Lung microvascular endothelial cell (primary cell): ENCODE measurements around the gene SOX11. TPM values are rescaled to one million over a fixed set of nuclear protein-coding genes. Genes with fewer than 3 reads are reported as not detected.
"Not testable (repeated sequence)": the region's sequence is repeated elsewhere in the genome, so short reads cannot be mapped to it uniquely, and the experiment has no call there.

ENCODE experiments used
- DNase-seq, 2 donors: peaks; one replicate each; pipeline versions ENCODE4 v3.0.0 to v3.0.0-alpha.2; 2010; ENCODE audit warnings: low read depth in 2 of 2
- total RNA-seq: library from RNA; depleted of rRNA; stranded (reverse); fragments of >200 nt; gene quantifications from 2 replicates; pipeline ENCODE4 v1.2.1, GENCODE V29; 2014

SOX11 gene
- not detected in 2 replicates for total RNA-seq

DNA sequence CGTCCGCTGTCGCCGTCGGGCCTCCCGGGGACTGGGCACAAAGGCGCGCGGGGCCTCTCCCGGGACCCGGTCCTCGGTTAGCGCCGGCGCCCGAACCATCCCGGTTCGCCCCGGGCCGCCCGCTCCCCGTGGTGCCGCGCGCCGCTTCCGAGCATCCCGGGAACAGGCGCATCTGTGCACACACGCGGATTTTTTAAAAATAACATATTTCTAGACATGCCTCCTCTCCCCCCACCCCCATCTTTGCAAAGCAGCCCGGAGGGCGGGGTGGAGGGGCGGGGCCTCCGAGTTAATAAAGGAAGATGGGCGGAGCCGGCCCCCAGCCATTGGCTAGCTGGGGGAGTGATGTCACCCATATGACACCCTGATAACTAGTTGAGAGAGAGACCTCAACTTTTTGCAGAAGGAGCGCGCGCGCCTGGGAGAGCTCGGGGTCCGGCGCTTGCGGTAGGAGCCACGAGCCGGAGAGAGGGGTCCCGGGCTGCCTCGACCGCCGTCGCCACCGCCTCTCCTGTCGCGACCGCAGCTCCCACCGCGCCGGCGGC is at the start of gene SOX11:
Gene SOX11 (plus strand): TSS at position 400 of the 545 bp plus-strand sequence. CDS start 338 bp downstream, outside the sequence.
- no peak for DNase-seq

DNA sequence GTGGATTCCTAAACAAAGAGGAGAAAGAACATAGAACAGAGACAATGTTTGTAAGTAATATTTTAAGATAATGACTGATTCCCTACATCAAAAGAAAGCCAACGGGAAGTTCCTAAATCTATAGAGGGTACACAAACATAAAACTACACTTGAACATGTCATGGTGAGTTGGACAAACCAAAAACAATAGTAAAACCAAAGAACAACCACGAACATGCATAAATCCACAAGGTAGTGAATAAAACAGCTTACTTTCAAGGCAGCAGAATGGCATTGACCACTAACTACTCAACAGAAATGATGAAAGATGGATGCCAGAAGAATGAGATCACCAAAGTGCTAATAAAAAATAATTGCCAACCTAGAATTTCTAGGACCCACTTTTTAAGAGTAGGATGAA is 39.5 kb upstream of the SOX11 start:
- not testable (repeated sequence) for DNase-seq

DNA sequence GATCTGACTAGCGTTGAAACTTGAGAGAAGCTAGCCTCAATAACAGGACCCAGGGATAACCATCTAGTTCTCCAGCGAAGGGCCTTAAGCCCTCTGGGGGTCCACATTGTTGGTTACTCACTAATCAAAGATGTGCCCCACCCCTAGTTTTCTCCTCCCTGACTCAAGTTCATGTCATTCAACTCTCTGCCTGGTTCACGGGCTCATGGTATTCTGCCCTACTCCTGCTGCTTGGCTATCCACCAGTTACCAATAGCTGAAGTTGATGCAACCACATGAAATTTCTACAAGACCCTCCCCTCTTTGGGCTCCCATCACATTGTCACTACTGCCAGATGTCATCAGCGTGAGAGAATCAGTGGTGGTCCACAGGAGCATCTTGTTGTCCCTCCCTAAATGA is 38.4 kb upstream of the SOX11 start:
- not testable (repeated sequence) for DNase-seq

GRCh38 chr2:5657231-5657630 is 35.0 kb upstream of the SOX11 start:
- no peak for DNase-seq

DNA sequence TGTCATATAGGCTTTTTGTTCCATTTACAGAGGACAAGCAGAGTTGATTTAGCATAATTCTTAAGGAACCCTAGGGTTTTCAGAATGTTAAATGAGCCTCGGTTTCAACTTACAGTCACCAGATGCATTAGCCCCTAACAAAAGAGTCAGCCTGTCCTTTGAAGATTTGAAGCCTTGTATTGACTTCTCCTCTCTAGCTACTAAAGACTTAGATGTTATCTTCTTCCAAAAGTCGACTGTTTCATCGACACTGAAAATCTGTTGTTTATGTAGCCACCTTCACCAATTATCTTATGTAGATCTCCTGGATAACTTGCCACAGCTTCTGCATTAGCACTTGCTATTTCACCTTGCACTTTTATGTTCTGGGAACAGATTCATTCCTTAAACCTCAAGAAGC is 31.6 kb upstream of the SOX11 start:
- no peak for DNase-seq

DNA sequence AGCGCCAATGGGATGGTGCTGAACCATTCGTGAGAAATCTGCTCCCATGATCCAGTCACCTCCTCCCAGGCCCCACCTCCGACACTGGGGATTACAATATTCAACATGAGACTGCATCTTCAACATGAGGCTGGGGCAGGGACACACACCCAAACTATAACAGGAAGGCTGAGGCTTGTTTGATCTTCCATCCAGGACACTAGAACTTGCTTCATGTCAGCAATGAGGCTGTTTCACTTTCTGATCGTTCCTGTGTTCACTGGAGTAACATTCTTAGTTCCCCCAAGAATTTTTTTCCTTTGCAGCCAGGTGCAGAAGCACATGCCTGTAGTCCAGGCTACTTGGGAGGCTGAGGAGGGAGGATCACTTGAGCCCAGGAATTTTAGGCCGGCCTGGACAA is 30.8 kb upstream of the SOX11 start:
- no peak for DNase-seq

- DNase-seq, result no peak
These were observed 27.9 kb upstream of the SOX11 start for GRCh38 chr2:5664278-5664681.

- no peak for DNase-seq
These were observed 27.1 kb upstream of the SOX11 start for GRCh38 chr2:5665066-5665465.

DNA sequence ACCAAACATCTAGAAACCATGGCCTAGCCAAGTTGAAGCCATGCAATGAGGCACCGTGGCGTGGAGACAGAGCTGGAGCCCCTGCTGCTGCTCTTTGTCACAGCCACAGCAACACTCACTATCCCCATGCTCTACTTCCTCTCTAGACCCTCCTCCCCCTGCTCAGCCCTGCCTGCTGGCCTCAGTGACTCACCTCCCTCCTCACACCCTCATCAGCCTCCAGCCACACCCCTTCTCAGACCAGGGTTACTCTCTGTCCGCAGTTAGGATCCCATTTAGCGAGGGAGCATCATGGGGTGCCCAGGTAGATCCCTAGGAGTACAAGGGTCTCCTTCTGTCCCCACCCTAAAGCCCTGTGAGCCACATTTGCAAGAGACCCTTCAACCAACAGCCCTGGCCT is 25.4 kb upstream of the SOX11 start:
- DNase-seq, result no peak

GRCh38 chr2:5667655-5668054 is 24.5 kb upstream of the SOX11 start:
- DNase-seq, result not testable (repeated sequence)

GRCh38 chr2:5668682-5669250 is 23.4 kb upstream of the SOX11 start:
- no peak for DNase-seq

DNA sequence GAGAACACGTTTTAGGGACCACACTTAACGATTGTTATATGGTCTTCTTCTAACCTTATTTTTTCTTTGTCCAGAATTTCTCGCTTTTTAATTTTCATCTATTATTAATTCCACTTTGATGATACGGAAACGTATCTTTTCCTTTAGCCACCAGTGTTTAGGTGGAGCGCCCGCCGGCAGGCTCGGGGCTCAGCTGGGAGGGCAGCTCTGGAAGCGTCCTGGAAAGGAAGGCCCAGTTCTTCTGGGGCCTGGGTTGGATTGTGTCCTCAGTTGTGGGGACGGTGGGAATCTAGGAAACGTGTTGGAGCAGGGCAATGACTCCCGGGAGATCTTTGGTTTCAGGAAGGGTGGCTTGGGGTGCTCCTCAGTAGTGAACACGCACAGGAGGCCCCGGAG is 19.4 kb upstream of the SOX11 start:
- DNase-seq, result no peak

GRCh38 chr2:5673145-5674025 is 18.8 kb upstream of the SOX11 start:
- DNase-seq, result no peak

GRCh38 chr2:5674026-5674340 is 18.2 kb upstream of the SOX11 start:
- no peak for DNase-seq

DNA sequence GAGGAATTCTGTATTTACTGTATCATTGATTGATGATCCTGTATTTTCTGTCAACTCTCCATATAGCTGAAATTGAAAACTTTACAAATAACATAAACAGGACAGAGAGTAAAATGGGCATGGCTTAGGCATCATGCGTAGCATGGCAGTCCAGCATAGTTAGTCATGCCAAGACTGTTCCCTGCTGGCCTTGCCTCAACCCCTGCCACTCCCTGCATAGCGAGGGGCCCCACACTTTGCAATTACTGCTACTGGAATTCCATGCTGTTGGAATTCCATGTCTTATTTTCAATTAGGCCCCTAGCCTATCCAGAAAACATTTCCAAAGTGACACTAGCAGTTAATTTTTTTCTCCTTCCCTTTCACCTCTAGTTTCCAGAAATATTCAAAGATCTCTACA is 15.1 kb upstream of the SOX11 start:
- no peak for DNase-seq

DNA sequence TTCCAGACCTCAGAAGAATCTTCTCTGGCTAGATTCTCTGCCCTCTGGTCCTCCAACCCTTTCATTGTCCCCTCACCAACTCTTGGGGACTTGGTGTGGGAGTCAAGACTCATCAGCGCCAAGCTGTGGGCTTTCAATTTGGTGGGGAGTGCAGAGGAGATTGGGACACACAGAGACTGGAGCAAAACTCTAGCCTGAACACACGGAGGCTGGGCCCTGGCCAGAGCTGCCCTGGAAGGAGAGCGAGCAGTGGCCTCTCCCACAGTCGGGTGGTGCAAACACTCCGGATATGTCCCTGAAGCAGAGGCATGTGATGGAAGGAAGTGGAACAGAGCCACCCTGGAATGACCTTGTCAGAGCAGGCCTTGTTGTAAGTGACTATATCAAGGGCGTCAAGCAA is 8.7 kb upstream of the SOX11 start:
- no peak for DNase-seq

- no peak for DNase-seq
These were observed 7.0 kb upstream of the SOX11 start for GRCh38 chr2:5685225-5685624.

DNA sequence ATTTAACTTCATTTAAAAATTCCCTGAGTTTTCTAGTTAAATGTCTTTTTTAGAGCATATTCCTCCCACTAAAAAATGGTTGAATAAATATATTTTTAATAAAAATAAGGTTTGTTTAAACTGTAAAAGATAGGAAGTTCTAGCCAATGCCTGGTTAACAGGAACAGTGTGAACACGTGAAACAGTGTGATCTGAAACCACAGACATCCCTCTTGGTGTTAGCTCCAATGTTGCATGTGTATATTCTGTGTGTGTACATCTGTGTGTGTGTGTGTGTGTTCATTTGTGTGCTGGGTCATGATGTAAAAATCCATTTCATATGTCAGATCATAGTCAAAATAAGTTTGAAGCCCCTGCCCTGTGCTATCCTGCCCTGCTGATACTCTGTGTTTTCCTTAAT is 6.1 kb upstream of the SOX11 start:
- DNase-seq, result no peak

DNA sequence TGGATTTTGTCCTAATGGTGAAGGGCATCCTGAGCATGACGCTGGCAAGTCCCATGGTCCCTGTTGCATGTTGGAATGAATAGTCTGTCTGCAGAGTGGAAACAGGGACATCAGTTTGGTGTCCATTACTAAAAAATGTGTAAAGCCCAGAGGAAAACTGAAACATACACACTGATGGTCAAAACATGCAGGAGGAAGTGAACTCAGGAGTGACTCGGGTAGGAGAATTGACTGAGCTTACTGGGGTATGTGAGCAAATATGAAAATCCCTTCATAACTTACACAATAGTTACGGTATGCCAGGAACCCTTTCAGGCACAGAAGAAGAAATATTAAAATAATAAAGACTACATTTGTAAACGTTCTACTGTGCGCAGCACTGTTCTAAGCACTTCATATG is 5.6 kb upstream of the SOX11 start:
- no peak for DNase-seq

DNA sequence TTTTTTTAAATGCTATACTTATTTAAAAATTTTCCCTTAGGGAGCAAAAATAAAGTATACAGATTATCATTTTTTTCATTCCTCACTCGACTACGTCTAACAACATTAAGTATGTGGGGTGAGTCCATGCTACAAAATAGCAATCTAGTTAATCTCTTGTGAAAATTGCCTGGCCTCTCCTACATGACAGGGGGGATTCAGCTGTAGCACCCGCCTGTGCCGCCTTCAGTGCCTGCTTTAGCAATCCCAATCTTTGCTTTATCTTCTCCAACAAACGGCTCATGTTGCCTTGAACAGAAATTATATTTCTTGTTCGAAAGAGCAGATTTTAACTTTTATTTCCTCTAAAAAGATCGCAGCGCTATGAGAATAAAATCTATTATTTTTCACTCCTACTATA is 2.4 kb upstream of the SOX11 start:
- DNase-seq, result no peak

GRCh38 chr2:5690286-5690685 is 1.9 kb upstream of the SOX11 start:
- DNase-seq, result no peak

- no peak for DNase-seq
These were observed 1.4 kb upstream of the SOX11 start for GRCh38 chr2:5690718-5691220.
